ENCODE data around the gene AGAP9.

The AGAP9 gene

DNA sequence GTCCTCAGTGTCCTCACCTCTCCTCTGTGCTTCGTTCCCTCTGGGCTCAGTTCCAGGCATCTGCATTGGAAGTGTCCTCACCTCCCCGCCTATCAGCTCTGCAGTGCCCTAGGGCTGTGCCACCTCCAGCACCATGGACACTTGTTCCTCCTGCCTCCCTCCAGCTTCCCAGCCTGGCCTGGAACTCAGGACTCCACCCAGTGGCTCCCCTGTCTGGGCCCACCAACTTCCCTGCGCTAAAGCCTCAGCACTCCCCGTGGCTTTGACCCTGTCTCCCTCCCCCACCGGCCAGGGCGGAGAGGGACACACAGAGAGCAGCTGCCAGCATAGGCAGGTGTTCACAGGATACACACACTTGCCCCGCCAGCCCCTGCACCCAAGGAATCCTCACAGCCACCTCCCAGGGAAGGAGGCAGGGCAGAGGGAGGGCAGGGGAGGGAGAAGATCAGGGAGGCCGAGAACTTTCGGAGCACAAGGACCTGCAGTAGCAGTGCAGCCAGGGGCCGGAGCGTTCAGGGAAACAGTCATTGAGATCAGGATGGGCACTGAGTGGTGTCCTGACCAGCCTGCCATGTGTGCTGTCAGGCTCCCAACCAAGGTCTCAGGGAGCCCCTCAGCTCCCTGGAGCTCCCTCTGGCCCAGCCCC is 70.8 kb downstream of the AGAP9 start:
- H3K4me3 ChIP-seq (ENCODE audit: low read depth, low read length) = no peak overlapping the region
- no peak for DNase-seq (ENCODE audit: low read depth)
- TF ChIP-seq, protein P1, sequence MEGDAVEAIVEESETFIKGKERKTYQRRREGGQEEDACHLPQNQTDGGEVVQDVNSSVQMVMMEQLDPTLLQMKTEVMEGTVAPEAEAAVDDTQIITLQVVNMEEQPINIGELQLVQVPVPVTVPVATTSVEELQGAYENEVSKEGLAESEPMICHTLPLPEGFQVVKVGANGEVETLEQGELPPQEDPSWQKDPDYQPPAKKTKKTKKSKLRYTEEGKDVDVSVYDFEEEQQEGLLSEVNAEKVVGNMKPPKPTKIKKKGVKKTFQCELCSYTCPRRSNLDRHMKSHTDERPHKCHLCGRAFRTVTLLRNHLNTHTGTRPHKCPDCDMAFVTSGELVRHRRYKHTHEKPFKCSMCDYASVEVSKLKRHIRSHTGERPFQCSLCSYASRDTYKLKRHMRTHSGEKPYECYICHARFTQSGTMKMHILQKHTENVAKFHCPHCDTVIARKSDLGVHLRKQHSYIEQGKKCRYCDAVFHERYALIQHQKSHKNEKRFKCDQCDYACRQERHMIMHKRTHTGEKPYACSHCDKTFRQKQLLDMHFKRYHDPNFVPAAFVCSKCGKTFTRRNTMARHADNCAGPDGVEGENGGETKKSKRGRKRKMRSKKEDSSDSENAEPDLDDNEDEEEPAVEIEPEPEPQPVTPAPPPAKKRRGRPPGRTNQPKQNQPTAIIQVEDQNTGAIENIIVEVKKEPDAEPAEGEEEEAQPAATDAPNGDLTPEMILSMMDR (IDR thresholded peaks at IDR 0.05; ENCODE audit: insufficient read depth, low read depth, low read length, missing control alignments) = no peak

DNA sequence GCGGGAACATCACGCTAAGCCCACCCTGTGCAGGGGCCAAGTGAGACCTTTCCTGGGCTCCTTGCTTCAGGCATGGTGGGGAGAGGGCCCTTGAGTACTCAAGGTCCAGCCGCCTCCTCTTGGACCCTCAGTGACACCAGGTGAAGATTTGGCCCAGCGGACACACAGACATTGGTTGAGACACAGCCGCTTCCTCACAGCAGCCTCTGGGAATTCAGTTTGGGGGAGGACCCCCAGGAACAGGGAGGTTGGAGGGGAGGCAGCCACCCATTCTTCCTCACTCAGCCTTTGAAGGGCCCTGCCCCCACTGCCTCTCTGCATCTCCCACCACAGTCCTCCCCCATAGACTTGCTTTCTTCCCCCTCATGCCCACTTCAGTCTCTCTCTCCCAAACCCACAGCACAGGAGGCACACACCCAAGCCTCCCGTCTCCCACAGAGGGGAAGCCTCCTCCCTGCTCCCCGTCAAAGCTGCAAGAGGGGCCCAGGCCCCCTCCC is 71.4 kb downstream of the AGAP9 start:
- no peak overlapping the region for H3K4me3 ChIP-seq (ENCODE audit: low read depth, low read length)
- TF ChIP-seq, protein P1 (IDR thresholded peaks at IDR 0.05; ENCODE audit: insufficient read depth, low read depth, low read length, missing control alignments) = no peak
- no peak for DNase-seq (ENCODE audit: low read depth)
